Right renal pelvis (tissue), 4 donors: Measurements from ENCODE around the gene TRIM2. TPM values are rescaled to one million over a fixed set of nuclear protein-coding genes. Genes with fewer than 3 reads are reported as not detected.

Experiments used
- DNase-seq, 4 donors: peaks; one replicate each; pipeline ENCODE4 v3.0.0-alpha.2; 2013; ENCODE audit warnings: low read depth in 4 of 4, low spot score in 3 of 4, missing footprints in 1 of 4
- polyA plus RNA-seq, 4 donors: library from polyadenylated mRNA; unstranded; fragments of 120-200 nt; gene quantifications; one replicate each; pipeline ENCODE4 v1.2.1, GENCODE V29; 2013; ENCODE audit not compliant: insufficient read length in 4 of 4

The TRIM2 gene
- polyA plus RNA-seq, 4 donors, result 74.3 to 88.6 (median 82.4) TPM

DNA sequence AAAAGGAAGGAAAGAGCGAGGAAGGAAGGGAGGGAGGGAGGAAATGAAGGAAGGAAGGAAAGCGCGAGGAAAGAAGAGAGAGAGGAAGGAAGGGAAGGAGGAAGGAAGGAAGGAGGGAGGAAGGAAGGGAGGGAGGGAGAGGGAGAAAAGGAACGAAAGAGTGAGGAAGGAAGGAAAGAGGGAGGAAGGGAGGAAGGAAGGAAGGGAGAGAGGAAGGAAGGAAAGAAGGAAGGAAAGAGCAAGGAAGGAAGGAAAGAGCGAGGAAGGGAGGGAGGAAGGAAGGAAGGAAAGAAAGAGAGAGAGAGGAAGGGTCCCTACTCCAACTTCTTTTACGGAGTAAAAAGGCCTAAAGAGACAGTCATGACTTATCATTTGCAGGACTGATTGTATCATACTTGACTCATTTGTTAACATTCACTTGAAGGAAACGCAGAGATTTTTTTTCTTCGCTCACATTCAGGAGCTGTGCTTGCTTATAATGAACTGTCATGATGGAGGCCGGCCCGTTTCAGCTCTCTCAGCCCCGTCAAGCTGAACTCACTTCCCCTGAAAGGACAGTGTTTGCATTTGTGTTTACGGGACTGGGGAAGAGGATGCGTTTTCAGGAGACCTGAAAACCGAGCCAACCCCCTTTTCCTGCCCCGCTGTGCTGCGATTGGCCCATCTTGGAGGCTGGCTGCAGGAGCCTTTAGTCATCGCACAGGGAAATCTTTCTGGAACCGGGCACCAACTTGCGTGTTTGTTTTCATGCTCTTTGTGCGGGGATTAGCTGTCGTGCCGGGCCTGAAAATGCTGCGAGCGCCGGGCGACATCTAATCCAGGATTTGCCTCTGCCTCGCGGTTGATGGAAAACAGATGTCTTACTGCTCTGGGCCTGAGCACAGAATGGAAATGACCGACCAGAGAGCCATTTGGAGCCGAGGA lies 17.8 kb downstream of the TRIM2 start:
- no peak for DNase-seq

DNA sequence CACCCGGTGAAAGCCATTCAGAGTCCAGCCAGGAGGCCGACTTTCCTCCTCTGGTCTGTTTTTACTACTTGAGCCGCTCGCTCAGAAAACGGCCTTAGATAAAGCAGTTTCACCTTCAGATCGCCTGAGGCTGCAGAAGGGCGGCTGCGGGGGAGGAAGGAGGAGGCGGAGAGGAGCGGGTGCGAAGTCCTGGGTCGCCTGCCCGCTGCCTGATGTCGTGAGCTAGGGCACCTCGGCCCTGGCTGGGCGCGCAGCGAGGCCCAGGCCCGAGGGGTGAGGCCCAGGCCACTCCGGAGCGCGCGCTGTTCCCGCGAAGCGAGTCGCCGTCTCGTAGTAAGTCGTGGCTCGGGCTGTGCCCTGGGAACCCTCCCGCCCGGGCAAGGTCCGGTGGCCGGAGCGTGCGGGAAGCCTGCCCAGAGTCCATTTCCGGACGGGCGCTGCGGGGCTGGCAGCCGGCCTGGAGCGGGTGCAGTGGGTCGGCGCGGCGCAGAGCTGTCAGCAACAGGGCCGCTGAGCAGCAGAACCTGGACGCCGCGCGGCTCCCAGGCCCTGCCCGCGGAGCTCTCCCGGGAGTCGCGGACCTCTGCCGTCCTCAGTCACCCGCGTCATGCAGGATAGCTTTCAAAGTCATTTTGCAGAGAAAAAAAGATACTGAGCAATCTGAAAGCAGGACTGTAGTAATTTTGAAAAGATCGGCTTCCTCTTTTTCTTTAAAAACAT lies 18.6 kb downstream of the TRIM2 start:
- no peak for DNase-seq

DNA sequence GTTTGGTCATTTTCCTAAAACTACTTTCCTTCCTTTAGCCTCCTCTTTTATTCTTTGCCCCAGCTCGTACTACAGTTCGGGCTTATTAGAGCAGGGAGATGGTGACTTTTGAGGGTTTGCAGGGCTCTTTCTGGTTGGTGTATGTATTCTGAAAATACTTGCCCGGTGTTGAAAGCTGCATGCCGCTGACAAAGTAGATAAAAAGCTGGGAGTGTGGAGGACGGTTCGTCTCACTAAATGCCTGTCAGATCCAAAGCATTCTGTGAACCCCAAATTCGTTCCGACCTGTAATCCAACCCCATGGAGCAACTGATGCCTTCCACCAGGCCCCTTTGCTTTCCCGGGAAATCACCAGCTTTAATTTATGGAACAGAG lies 19.2 kb downstream of the TRIM2 start:
- DNase-seq, result no peak

DNA sequence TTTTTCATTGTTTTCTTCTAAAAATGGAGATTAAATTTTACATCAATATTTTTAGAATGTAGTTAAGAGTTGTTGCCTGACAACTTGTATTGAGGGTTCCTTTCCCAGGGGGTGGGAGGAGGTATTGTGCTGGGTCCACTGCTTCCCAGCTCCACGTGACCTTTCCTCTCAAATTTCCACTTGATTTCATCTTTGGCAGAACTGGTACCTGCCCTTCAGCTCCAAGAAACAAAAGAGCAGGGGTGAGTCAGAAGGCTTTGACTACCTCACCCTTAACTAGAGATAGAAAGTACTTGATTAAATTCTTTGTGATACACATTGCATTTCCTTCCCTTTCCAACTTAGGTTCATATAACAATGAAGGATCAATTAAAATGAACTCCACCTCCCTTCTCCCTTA lies 19.7 kb downstream of the TRIM2 start:
- no peak for DNase-seq

DNA sequence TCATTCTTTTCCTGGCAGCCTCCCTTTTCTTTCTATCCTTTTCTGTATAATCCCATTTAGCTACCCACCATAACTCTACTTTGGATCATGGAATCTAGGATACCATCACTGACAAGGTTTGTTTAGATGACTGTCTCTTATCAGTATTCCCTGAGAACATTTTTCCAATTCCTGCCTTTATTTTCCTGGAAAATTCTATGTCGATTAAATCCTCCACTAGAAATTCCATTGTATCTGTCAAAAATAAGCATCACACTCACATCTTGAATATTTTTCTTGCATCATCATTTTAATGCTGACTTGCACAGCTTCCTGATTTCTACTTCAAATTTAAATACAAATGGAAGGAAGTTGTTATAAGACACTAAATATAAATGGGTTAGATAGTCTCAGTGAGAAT lies 20.2 kb downstream of the TRIM2 start:
- no peak for DNase-seq

DNA sequence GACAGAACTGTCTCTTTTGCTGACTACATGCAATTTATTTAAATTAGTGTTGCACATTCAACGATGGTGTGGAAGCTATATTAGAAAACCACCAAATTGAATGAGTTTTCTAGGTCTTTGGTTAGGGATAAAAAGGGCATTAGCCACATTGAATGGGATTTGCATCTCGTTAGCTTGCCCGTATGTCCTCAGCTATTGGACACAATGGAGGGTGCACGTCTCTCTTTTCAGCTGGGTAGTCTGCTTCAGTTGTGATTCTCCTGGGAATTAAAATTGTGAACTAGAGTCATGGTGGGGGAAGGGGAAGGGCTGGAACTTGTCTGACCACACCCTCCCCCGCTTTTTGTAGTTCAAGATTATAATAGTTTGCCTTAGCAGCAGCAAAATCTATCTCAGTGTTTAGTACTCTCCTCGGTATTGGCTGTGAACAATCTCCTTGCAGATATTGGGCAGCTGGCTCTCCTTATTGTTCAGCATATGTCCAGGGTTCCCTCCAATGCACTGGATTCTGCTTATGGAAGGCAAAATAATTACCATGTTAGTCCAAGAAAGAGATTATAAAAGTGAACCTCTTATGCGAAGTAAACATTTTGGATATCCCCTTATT lies 23.3 kb downstream of the TRIM2 start:
- DNase-seq, result no peak

DNA sequence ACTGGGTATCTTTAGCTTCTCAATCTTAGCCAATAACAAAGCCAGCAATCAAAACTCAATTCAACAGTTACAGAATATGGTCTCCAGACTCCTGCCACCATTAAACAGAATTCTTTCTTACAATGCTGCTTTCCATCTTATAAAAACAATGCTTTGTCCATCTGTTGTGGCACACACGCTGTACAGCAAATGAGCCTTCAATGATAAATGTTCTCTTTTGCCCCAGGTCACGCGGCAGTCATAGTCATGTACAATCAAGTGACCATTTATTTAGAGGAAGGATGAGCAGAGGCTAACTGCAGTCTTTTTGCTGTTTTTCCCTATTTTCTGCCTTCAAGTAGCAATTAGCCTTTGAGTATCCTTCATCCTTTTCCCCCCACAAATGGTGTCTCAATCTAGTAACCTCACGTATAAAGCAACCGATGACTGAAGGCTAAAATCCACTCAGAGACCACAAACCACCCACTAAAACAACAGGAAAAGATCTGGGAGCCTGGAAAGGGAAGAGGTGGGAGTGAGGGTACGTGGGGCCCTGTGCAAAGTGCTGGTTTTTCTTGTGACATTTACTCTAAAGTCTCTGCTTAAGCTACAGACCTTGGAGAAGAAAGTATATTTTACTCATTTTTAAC lies 24.4 kb downstream of the TRIM2 start:
- DNase-seq, result no peak

DNA sequence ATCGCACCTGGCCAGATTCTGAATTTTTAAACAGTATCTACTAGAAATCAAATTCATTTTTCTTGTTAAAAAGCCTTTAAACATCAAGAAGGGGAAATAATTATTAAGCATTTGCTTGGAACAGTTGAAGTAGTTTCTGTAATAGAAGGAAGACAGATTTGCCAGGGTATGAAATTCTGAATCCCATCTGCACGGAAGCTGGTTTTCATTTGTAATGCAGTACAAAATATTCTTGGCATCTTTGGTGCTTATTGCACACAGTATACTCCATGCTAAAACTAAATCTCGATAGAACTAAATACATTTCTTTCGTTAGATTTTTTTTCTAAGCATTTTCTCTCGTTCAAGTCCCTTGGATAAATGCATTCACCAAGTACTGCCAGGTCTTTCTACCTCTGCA lies 25.3 kb downstream of the TRIM2 start:
- no peak for DNase-seq

DNA sequence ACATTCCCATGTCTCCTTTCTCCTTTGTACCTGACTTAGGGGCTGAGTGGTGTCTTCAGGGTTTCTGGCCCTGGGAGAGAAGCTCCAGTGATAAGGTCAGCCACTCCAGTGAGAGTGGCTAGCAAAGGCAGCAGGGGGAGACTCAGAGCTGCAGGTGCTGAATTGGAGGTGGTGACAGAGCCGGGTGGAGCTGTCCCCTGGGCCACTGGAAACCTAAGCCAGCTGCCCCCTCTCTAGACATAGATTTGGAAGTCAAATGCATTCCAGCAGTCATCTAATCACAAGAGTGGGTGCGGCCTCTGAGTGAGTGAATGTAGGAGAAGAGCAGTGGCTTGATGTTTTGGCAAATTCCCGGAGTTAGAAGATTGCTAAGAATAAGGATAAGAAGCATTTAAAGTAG lies 28.5 kb downstream of the TRIM2 start:
- DNase-seq, result no peak

DNA sequence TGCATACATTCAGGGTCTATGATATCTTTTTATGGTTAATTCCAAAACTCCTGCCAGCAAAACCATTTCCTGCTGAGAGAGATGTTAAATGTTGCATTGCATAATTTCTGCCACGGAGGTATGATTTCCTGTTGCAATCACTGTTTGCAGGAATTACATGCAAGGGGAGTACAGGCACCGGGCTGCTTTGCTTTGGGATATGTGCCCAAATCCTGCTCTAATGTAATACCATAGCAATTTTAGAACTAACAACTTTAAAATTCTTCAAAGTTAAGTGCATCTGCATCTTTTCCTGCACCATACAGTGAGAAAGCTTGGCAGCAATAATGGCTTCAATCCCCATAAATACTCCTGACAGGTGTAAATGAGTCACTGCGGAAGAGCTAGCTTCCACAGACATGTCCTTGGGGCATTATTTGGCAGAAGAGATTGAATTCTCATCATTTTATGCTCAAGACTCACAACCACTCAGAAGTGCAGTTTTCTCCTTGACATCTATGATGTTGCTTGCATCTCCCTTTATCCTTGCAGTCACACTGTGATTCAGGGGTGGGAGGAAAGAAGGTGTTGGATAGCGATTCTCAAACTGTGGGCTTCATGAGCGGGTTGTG lies 29.6 kb downstream of the TRIM2 start:
- no peak for DNase-seq

DNA sequence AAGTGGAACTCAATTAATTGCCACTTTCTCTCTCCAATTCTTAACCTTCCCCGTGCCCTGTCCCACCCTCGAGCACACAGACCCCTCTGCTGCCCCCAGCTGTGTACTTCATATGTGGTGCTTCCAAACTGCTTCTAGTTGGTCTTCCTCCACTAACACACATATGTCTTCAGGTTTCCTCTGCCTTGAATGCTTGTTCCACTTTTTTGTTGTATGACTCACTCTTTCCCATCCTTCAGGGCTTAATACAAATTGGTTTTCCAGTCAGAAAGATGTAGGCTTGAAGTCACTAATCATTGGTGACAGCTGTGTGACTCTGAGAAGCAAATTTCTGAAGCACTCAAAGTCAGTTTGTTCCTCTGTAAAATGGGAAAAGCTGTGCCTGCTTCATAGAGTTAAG lies 30.6 kb downstream of the TRIM2 start:
- no peak for DNase-seq

DNA sequence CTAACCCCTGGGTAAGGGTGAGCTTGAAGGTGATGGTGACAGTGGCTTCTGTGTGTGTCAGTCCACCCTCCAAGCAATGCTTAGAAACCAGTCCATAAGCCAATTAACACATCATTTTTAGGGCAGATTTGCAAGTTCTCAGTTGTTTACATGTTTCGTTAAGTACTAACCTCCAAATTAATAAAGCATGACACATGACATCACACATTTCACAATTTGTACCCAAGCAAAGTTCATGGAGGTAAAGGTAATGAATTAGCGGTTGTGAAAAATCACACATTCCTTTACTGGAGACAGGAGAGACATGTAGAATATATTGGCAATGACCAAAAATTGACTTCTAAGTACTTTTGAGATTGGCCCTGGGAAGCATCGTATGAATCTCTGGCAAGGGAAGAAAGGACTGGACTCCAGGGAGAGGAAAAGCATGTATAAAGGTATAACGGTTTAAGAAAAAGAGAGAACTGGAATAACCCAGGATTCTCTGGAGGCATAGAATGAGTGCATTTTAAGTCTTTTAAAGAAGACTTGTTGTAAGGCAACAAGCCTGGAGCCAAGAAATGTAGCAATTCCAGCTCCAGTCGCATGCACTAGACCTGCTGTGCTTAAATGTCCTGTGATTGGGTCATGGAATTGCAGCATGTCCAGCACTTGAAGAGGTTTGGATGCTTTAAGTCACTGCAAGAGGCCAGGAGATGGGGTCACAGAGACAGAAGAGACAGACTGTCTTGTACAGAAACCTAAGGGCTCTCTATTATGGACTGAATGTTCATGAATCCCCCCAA lies 34.1 kb downstream of the TRIM2 start:
- no peak for DNase-seq

DNA sequence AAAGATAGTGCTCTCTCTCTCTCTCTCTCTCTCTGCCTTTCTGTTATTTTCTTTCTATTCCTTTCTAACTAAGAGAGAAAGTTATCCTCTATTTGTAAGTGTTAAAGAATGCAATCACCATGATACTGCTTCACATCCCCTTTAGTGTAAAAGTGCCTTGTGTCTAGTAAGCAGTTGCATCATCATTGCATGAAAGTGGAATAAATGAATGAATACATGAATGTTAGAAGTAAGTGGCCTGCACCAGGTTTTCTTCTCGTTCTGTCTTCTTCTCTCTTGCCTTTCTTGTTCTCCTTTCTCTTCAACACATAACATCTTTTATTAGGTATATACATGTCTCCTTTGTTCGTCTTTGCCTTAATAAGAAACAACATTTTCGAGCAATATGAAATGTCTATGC lies 35.2 kb downstream of the TRIM2 start:
- DNase-seq, result no peak

DNA sequence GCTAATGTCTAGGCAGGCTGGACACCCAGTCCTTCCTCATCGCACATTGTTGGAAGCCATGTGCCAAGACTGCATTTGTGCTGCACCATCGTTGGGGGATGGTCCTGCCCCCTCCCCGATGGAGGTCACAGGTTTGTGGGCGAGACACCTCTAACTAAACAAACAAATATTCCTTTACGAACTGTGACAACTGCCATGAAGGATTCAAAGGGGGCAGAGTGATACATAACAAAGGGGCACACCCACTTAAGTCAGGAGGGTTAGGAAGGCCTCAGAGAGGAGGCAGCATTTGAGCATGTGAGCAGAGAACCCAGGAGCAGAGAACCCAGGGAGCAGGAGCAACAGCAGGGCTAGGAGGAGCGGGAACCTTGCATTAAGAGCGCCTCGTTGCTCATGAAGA lies 37.1 kb downstream of the TRIM2 start:
- no peak for DNase-seq

DNA sequence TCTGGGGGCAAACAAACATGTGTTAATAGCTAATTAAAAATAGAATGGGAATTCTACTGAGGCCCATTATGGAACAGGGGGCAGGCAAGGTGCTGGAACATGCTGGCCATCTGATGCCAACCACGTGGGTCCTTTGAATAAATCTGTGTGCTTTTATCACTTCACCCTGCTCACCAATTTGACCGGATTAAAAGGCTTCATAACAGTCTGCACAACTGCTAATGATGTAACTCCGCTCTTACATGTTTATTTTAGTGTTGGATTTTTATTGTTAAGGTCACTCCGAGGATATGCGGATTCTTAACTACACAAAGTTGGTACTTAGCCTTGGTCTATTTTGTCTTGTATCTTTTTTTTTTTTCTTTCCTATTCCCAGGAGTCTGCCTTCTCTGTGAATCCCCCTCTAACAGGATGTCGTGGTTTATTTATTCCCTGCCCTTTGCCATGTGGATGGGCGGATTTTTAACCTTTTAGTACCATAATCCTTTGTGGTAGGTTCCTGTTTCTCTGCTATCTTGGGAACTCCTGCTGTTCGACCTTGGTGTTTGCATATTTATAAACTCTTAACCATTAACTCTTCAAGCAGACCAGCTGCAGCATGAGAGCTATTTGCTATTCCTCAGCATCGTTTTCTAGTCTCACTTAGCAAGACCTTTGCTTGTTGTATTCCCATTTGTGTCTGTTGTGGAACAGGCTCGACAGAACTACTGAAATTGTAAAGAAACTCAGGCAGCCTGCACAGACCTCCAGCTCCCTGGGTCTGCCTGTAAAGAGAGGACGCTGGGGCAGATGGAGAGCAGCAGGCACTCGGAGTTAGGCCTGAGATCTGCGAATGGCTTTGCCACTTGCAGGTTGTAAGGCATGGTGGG lies 38.0 kb downstream of the TRIM2 start:
- DNase-seq, result no peak

DNA sequence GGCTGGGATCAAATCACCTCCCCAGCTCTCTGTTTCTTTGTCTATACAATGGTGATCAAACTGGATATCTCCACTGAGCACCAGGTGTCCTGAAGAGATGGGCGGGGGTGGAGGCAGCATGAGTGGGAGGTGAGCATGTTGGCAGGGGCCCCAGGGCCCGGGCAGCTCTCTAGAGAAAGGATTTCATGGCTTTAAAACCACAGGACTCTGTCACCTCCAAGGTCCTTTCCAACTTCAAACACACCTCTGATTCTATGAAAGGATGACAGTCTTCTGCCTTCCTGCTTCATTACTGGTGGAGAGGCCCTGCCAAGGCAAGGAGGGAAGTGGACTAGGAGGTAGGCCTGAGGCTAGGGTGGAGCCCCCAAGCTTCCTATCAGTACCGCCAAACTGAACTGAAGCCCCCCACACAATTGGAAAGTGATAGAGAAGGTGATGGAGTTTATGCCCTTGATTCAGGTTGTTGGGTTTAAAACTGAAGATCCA lies 38.6 kb downstream of the TRIM2 start:
- DNase-seq, result no peak

DNA sequence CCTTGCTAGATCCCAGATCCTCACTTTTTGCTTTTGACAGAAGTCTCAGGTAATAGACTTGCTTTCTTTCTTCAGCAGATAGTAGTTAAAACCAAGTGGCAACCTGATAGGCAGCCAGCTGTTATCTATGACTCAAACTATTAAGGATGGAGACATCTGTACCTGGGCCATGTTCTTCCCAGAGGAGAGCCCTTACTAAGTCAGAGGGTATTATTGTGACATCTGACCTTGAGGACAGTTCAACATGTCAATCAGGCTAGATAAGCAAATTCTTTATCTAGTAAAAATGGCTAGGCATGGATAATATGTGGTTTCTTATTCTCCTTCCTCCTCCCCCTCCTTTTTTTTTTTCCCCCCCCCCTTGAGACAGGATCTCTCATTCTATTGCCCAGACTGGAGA lies 39.2 kb downstream of the TRIM2 start:
- DNase-seq, result no peak

DNA sequence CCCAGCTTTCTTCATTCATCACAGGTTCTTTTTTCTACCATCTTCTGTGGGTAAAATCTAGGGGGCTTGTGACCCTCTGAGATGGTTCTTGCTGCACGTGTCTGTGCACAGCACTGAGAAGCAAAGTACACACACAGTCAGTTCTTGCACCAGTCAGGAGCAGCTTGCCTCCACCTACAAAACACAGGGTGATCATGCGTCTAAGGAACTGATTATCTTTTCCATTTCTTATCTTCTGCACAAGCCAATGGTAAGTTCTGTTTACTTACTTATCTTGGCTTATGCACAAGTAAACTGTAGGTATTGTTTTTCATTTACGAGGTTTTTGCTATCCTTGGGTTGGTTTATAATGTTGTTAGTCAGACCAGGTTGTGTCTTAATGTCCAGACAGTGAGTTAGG lies 40.7 kb downstream of the TRIM2 start:
- DNase-seq, result no peak

DNA sequence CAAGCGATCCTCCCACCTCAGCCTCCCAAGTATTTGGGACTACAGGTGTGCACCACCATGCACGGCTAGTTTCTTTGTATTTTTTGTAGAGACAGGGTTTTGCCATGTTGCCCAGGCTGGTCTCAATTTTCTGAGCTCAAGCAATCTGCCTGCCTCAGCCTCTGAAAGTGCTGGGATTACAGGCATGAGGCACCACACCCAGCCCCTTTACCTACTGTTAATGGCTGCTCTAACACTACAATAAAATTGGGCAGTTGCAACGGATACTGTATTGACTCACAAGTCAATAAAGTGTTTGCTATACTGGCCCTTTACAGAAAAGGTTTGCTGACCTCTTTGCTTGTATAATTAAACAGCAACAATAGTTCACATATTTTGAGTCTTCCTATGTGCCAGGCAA lies 41.5 kb downstream of the TRIM2 start:
- DNase-seq, result no peak
